Common myeloid progenitor, CD34-positive (primary cell): Measurements from ENCODE around the gene CELSR1.

Source experiments
- CTCF ChIA-PET: fragments of 350-600 bp; sonication (Branson Sonifier 250); formaldehyde crosslinking; loops from one replicate; lab custom pipeline; 2021; ENCODE audit warnings: antibody characterized with exemption; lab: Charles Lee
- POLR2A ChIA-PET: fragments of 350-600 bp; sonication (Branson Sonifier 250); formaldehyde crosslinking; loops from one replicate; lab custom pipeline; 2021; ENCODE audit warnings: antibody characterized with exemption; lab: Charles Lee
- DNase-seq, 3 donors: peaks; one replicate each; pipeline versions ENCODE4 v3.0.0 to v3.0.0-alpha.2; 2013
- H3K27ac ChIP-seq, 2 experiments: 1 replicate in 1 of 2; 2 replicates in 1 of 2; pipeline ENCODE4 v1.7.0; 2013; ENCODE audit warnings: inconsistent platforms in 2 of 2, low read length in 2 of 2, mild to moderate bottlenecking in 2 of 2, low read depth in 1 of 2, moderate library complexity in 1 of 2; ENCODE audit not compliant: severe bottlenecking in 2 of 2, insufficient read depth in 1 of 2, poor library complexity in 1 of 2
- H3K27me3 ChIP-seq, 5 experiments: replicated peaks in 2 of 5; 1 replicate in 3 of 5; 2 replicates in 2 of 5; pipeline versions ENCODE4 v1.6.1 to v1.7.0; 2013; ENCODE audit warnings: low read length in 4 of 5, mild to moderate bottlenecking in 2 of 5, moderate library complexity in 2 of 5, inconsistent platforms in 1 of 5; ENCODE audit not compliant: insufficient read depth in 5 of 5, control insufficient read depth in 4 of 5
- H3K36me3 ChIP-seq, 4 experiments: 1 replicate in 2 of 4; 2 replicates in 2 of 4; pipeline versions ENCODE4 v1.6.1 to v1.7.0; 2013; ENCODE audit warnings: low read length in 3 of 4, control low read depth in 1 of 4, mild to moderate bottlenecking in 1 of 4; ENCODE audit not compliant: control insufficient read depth in 4 of 4, insufficient read depth in 4 of 4
- H3K4me1 ChIP-seq, 4 experiments: 1 replicate in 3 of 4; 2 replicates in 1 of 4; pipeline versions ENCODE4 v1.6.1 to v1.7.1; 2013; ENCODE audit warnings: low read length in 3 of 4, mild to moderate bottlenecking in 3 of 4, control low read depth in 1 of 4, inconsistent platforms in 1 of 4, moderate library complexity in 1 of 4; ENCODE audit not compliant: control insufficient read depth in 4 of 4, insufficient read depth in 4 of 4; ENCODE audit errors: control extremely low read depth in 1 of 4
- H3K4me3 ChIP-seq, 7 experiments: 1 replicate in 4 of 7; 2 replicates in 3 of 7; pipeline versions ENCODE4 v1.5.1 to v1.7.0; 2013; ENCODE audit warnings: mild to moderate bottlenecking in 7 of 7, low read length in 6 of 7, moderate library complexity in 6 of 7, inconsistent platforms in 2 of 7, low read depth in 2 of 7, control low read depth in 1 of 7; ENCODE audit not compliant: insufficient read depth in 4 of 7, control insufficient read depth in 1 of 7; ENCODE audit errors: extremely low read depth in 1 of 7
- H3K9me3 ChIP-seq, 5 experiments: 1 replicate in 4 of 5; 2 replicates in 1 of 5; pipeline versions ENCODE4 v1.6.1 to v1.7.1; 2013; ENCODE audit warnings: low read length in 4 of 5, mild to moderate bottlenecking in 2 of 5, inconsistent platforms in 1 of 5, low read depth in 1 of 5, moderate library complexity in 1 of 5; ENCODE audit not compliant: control insufficient read depth in 4 of 5, insufficient read depth in 2 of 5; ENCODE audit errors: control extremely low read depth in 1 of 5
- WGBS: methylation state at CpG from one replicate; pipeline ENCODE4 v1.1.5; 2013; ENCODE audit not compliant: insufficient coverage; 5-methylcytosine and 5-hydroxymethylcytosine counted together

CELSR1 gene

GRCh38 chr22:46335201-46336118, 202.0 kb downstream of the CELSR1 start, which contains the start of gene TRMU:
TRMU (plus strand) TSS chr22:46335714; CDS start chr22:46335765, 51 bp downstream.
- Histone ChIP-seq H3K27ac (peak within 1 kb of the TSS; percentile 50 to 86), H3K4me1 (peaks cover 7 to 20% (median 14%) of the 10 kb centered on the region in 4 experiments), H3K27me3 (no peaks in the 10 kb centered on the region), H3K4me3 (peak within 1 kb of the TSS; percentile 72 to 96 (median 92)), H3K9me3 (no peaks in the 10 kb centered on the region), H3K36me3 (peaks cover 12 to 56% (median 34%) of the 10 kb centered on the region in 4 experiments)
- ChIA-PET POLR2A (interaction anchor here (0.6 to 0.7 kb wide), 2 partner anchors 206 to 221 kb away, joined by 3 read pairs; no protein-coding TSS in a partner anchor), CTCF (interaction anchor here (1.2 kb wide), 1 partner anchor 214 kb away, joined by 3 read pairs; no protein-coding TSS in a partner anchor)
- WGBS = under 1% methylated on average over 64 of the region's 93 CpGs
- peak; percentile 63 to 85 (median 72) for DNase-seq

- POLR2A ChIA-PET = no interaction called here
- Histone ChIP-seq H3K27me3 (no peaks in the 10 kb centered on the region), H3K36me3 (peaks cover 0 to 61% (median 27%) of the 10 kb centered on the region in 4 experiments), H3K9me3 (no peaks in the 10 kb centered on the region), H3K4me3 (no peak overlapping the region), H3K4me1 (peaks cover 3 to 11% (median 8%) of the 10 kb centered on the region in 4 experiments), H3K27ac (no peak overlapping the region)
- WGBS = 97% methylated on average over 20 of the region's 23 CpGs
- DNase-seq = no peak
- CTCF ChIA-PET = interaction anchor here (1.2 kb wide), 1 partner anchor 16 kb away, joined by 3 read pairs; no protein-coding TSS in a partner anchor
These were observed 205.9 kb downstream of the CELSR1 start for GRCh38 chr22:46331496-46331895.

GRCh38 chr22:46330426-46330825, 207.0 kb downstream of the CELSR1 start:
- 96% methylated on average over 4 of the region's 4 CpGs for WGBS
- CTCF ChIA-PET = interaction anchor here (0.7 to 1.4 kb wide), 3 partner anchors 15 to 336 kb away, joined by 3 read pairs; no protein-coding TSS in a partner anchor
- Histone ChIP-seq H3K4me3 (no peak overlapping the region), H3K27me3 (no peaks in the 10 kb centered on the region), H3K27ac (no peak overlapping the region), H3K4me1 (peaks cover 0 to 7% (median 4%) of the 10 kb centered on the region in 4 experiments), H3K9me3 (no peaks in the 10 kb centered on the region), H3K36me3 (peaks cover under 1 to 71% (median 33%) of the 10 kb centered on the region in 4 experiments)
- POLR2A ChIA-PET = no interaction called here
- no peak for DNase-seq

GRCh38 chr22:46329616-46330015, 207.8 kb downstream of the CELSR1 start:
- POLR2A ChIA-PET = no interaction called here
- peaks cover 2 to 76% (median 35%) of the 10 kb centered on the region in 4 experiments for H3K36me3 ChIP-seq

GRCh38 chr22:46328797-46329196, 208.6 kb downstream of the CELSR1 start:
- Histone ChIP-seq H3K4me3 (no peak overlapping the region), H3K9me3 (no peaks in the 10 kb centered on the region), H3K27ac (no peak overlapping the region), H3K27me3 (no peaks in the 10 kb centered on the region), H3K4me1 (no peaks in the 10 kb centered on the region), H3K36me3 (peaks cover 2 to 82% (median 38%) of the 10 kb centered on the region in 4 experiments)
- CTCF ChIA-PET = interaction anchor here (1.0 to 1.5 kb wide), 2 partner anchors 18 to 215 kb away, joined by 3 to 4 read pairs; no protein-coding TSS in a partner anchor
- POLR2A ChIA-PET = no interaction called here
- no peak for DNase-seq
- 93% methylated on average over 11 of the region's 11 CpGs for WGBS

More at GRCh38 chr22:46329616-46330015, 207.8 kb downstream of the CELSR1 start:
- H3K9me3 ChIP-seq = no peaks in the 10 kb centered on the region
- no peaks in the 10 kb centered on the region for H3K27me3 ChIP-seq
- peaks cover 0 to 3% (median 0%) of the 10 kb centered on the region in 4 experiments for H3K4me1 ChIP-seq
- no peak overlapping the region for H3K27ac ChIP-seq
- WGBS = 98% methylated on average over 7 of the region's 8 CpGs
- no peak for DNase-seq
- no peak overlapping the region for H3K4me3 ChIP-seq
- CTCF ChIA-PET = interaction anchor here (1.4 kb wide), 1 partner anchor 335 kb away, joined by 3 read pairs; no protein-coding TSS in a partner anchor

- H3K4me1 ChIP-seq = no peaks in the 10 kb centered on the region
- ChIA-PET POLR2A (no interaction called here), CTCF (interaction anchor here (1.0 to 1.5 kb wide), 3 partner anchors 17 to 331 kb away, joined by 3 to 4 read pairs (median 3); no protein-coding TSS in a partner anchor)
- no peak for DNase-seq
- peaks cover 2 to 85% (median 42%) of the 10 kb centered on the region in 4 experiments for H3K36me3 ChIP-seq
- H3K27me3 ChIP-seq = no peaks in the 10 kb centered on the region
- H3K9me3 ChIP-seq = no peaks in the 10 kb centered on the region
- 93% methylated on average over 11 of the region's 13 CpGs for WGBS
- no peak overlapping the region for H3K27ac ChIP-seq
- no peak overlapping the region for H3K4me3 ChIP-seq
These were observed 209.5 kb downstream of the CELSR1 start for GRCh38 chr22:46327691-46328465.
